ENCODE results near the gene RTP5.

Gene RTP5

DNA sequence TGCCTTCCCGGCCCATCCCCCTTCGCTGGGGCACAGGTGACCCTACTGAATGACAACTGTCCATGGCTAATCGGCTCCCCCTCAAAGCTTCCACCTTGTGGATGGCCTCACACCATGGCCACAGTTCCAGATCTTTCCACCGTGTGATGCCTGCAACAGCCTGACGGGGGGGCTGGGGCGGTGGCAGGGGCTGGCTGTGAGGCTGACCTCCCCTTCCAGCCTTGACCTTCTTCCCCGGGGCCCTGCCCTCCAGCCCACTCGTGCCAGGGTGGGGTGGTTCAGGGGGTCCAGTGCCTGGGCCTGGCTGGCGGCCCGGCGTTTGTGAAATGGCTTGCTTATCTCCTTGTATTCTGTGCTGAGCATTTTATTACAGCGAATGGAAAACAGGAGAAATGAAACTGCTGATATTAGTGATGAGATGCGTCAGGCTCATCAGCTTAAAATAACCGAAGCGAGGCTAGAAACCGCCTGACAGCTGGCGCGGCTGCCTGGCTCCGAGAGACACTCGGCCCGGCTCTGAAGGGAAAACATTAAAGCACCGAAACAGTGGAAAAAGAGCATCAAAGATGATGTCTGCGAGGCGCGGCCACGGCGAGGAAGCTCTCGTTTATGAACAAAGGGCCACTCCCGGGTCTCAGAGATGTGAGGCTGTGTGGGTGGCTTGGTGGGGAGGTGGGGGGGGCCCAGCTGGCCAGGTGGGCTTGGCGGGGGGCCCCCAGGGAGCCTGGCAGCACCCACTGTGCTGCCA is 9.9 kb upstream of the RTP5 start:
- Mint-ChIP-seq H3K27me3 (no peaks in the 10 kb centered on the region), H3K36me3 (ENCODE audit: low read depth) (peaks cover 27% of the 10 kb centered on the region), H3K9me3 (peaks cover 6% of the 10 kb centered on the region), H3K27ac (peak overlapping the region; percentile 97), H3K4me3 (peak overlapping the region; percentile 88), H3K4me1 (ENCODE audit: low read depth) (peaks cover 70% of the 10 kb centered on the region)
- DNase-seq, result peak; percentile 80

DNA sequence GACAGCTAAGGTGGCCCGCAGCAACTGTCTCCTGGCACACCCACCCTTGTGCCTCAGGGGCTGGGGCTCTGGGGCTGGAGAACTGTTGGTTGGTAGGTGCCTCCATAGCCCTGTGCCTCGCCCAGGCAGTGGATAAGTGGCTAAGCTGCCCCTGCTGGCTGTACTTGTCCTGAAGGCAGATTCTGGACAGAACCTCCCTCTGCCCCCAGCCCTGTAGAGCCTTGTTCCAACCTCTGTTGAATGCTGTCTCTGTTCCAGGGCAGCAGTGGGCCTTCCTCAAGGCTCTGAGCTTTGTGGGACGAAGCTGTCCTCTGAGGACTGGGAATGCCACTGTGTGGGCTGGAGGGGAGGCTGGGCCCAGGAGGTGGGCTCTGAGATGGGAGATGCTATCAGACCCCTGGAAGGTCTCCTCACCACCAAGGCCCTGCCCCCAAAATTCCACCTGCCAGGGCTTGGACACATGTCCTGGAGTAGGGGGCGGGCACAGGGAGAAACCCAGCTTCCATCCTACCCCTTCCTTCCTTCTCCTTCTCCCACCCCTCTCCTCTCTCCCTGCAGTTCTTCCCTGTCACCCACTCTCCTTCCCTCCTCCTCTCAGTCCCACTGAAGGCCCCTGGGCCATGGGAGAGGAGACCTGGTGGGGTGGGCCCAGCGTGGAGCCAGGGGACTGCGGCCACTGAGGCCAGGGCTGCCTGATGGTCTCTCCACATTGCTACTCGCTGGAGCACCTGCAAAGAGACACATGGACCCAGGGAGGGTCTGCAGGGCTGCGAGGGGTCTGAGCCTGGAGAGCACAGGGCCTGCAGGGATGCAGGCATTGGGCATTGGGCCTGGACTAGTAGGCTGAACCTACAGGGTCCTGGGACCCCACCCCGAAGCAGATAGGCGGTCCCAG is 9.1 kb upstream of the RTP5 start:
- H3K4me1 Mint-ChIP-seq (ENCODE audit: low read depth), result peaks cover 76% of the 10 kb centered on the region
- peak overlapping the region; percentile 97 for H3K27ac Mint-ChIP-seq
- H3K9me3 Mint-ChIP-seq, result peaks cover 8% of the 10 kb centered on the region
- no peaks in the 10 kb centered on the region for H3K27me3 Mint-ChIP-seq
- DNase-seq, result no peak
- peaks cover 25% of the 10 kb centered on the region for H3K36me3 Mint-ChIP-seq (ENCODE audit: low read depth)
- H3K4me3 Mint-ChIP-seq, result peak overlapping the region; percentile 88

DNA sequence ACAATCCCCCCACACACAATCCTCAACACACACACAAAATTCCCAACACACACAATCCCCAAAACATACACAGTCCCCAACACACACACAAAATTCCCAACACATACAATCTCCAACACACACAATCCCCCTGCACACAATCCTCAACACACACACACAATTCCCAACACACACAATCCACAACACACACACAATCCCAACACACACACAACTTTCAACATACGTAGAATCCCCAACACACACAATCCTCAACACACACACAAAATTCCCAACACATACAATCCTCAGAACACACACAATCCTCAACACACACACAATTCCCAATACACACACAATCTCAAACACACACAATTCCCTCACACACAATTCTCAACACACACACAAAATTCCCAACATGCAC is 8.3 kb upstream of the RTP5 start:
- Mint-ChIP-seq H3K4me1 (ENCODE audit: low read depth) (peaks cover 75% of the 10 kb centered on the region), H3K27ac (peak overlapping the region; percentile 50), H3K27me3 (no peaks in the 10 kb centered on the region), H3K9me3 (peaks cover 8% of the 10 kb centered on the region), H3K36me3 (ENCODE audit: low read depth) (peaks cover 18% of the 10 kb centered on the region), H3K4me3 (no peak overlapping the region)
- no peak for DNase-seq

DNA sequence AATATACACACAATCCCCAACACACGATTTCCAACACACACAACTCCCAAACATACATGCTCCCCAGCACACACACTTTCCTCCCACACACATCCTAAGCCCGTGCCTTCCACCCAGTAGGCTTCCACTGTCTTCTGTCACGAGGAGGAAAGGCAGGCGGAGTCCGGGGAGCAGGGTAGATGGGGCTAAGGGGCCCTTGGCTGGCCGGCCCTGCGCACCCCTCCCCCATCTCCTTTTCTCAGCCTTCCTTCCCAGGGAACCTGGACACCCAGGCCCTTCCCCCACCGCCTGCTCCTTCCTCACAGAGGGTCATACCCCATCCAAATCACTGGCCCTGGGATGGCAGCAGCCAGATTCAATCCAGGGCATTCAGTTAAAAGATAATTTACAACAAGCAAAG is 7.4 kb upstream of the RTP5 start:
- Mint-ChIP-seq H3K4me3 (no peak overlapping the region), H3K9me3 (peaks cover 8% of the 10 kb centered on the region), H3K27ac (peak overlapping the region; percentile 93), H3K4me1 (ENCODE audit: low read depth) (peaks cover 72% of the 10 kb centered on the region), H3K27me3 (no peaks in the 10 kb centered on the region), H3K36me3 (ENCODE audit: low read depth) (peaks cover 9% of the 10 kb centered on the region)
- no peak for DNase-seq

DNA sequence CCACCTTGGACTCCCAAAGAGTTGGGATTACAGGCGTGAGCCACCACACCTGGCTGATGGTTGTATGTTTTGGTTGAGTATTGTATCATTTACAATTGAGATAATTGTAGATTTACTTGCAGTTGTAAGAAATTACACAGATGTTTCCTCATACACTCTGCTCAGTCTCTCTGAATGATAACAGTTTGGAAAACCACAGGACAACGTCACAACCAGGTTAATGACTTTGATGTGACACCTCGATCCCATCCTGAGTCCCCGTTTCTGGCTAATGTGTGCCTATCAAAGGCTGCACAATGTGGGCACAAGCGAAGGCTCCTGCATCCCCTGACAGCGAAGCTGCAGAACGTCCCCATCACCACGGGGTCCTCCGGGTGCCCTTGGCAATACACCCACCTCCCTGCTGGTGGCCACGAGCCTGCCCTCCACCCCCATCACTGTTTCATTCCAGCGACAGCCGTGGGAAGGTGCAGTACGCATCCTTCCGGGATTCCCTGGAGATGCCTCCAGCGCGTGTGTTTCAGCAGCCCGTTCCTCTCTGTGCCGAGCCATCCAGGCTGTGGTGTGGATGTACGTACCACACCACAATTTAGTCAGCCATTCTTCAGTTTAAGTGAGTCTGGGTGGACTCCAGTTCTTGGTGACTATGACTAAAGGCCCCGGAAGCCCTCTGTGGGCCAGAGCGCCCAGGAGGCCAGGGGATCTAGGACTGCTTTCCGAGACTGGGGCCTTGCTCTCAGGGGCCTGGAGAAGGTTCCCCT is 6.6 kb upstream of the RTP5 start:
- peak overlapping the region; percentile 93 for H3K27ac Mint-ChIP-seq
- DNase-seq, result no peak
- H3K4me3 Mint-ChIP-seq, result peak overlapping the region; percentile 67
- H3K4me1 Mint-ChIP-seq (ENCODE audit: low read depth), result peaks cover 79% of the 10 kb centered on the region
- H3K9me3 Mint-ChIP-seq, result peaks cover 8% of the 10 kb centered on the region
- H3K27me3 Mint-ChIP-seq, result no peaks in the 10 kb centered on the region
- H3K36me3 Mint-ChIP-seq (ENCODE audit: low read depth), result peaks cover 5% of the 10 kb centered on the region

DNA sequence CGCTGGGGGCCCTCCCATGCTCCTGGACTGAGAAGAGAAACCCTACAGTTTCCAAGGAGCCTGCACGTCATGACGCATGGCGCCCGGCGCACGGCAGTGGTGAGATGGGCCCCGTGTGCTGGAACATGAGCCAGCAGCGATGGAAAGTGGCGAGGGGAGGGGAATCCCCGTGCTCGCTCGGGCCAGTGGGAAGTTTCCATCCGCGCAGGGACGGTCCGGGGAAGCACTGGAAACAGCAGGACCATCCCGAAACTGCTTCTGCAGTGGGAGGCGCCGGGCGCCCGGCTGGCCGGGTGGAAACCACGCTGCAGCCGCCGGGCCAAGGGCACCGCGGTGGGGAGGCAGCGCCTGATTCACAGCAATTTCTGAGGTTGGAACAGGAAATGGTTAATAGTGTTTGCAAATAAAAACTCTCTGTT is 6.0 kb upstream of the RTP5 start:
- Mint-ChIP-seq H3K9me3 (peaks cover 8% of the 10 kb centered on the region), H3K4me1 (ENCODE audit: low read depth) (peaks cover 82% of the 10 kb centered on the region), H3K36me3 (ENCODE audit: low read depth) (peaks cover 1% of the 10 kb centered on the region), H3K27me3 (no peaks in the 10 kb centered on the region), H3K27ac (peak overlapping the region; percentile 93), H3K4me3 (peak overlapping the region; percentile 67)
- peak; percentile 83 for DNase-seq

DNA sequence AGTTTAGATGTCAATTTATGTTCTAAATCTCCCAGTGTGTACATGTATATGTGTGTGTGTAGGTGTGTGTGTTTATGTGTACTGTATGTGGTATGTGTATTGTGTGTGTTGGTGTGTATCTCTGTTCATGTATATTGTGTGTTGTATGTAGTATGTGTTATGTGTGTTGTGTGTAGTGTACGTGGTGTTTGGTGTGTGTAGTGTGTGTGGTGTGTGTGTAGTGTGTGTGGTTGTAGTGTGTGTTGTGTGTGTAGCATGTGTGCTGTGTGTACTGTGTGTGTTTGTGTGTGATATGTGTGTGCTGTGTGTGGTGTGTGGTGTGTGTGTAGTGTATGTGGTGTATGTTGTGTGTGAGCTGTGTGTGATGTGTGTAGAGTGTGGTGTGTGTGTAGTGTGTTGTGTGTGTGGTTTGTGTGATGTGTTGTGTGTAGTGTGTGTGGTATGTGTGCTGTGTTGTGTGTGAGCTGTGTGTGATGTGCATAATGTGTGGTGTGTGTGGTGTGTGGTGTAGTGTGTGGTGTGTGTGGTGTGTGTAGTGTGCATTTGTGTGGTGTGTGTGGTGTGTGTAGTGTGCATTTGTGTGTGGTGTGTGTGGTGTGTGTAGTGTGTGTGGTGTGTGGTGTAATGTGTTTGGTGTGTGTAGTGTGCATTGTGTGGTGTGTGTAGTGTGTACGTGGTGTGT is 5.2 kb upstream of the RTP5 start:
- Mint-ChIP-seq H3K27me3 (no peaks in the 10 kb centered on the region), H3K4me3 (peak overlapping the region; percentile 1), H3K4me1 (ENCODE audit: low read depth) (peaks cover 88% of the 10 kb centered on the region)

DNA sequence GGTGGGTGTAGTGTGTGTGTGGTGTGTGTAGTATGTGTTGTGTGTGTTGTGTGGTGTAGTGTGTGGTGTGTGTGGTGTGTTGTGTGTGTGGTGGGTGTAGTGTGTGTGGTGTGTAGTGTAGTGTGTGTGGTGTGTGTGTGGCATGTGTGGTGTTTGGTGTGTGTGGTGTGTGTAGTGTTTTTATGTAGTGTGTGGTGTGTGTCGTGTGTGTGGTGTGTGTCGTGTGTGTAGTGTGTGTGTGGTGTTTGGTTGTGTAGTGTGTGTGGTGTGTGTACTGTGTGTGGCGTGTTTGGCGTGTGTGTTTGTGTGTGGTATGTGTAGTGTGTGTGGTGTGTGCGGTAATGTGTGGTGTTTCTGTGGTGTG is 4.7 kb upstream of the RTP5 start:
- no peak overlapping the region for H3K4me3 Mint-ChIP-seq
- H3K36me3 Mint-ChIP-seq (ENCODE audit: low read depth), result no peaks in the 10 kb centered on the region
- peaks cover 8% of the 10 kb centered on the region for H3K9me3 Mint-ChIP-seq
- no peak for DNase-seq
- H3K4me1 Mint-ChIP-seq (ENCODE audit: low read depth), result peaks cover 87% of the 10 kb centered on the region
- H3K27me3 Mint-ChIP-seq, result no peaks in the 10 kb centered on the region
- H3K27ac Mint-ChIP-seq, result peak overlapping the region; percentile 93

More for the DNA sequence above, 5.2 kb upstream of the RTP5 start:
- H3K36me3 Mint-ChIP-seq (ENCODE audit: low read depth), result no peaks in the 10 kb centered on the region
- H3K9me3 Mint-ChIP-seq, result peaks cover 8% of the 10 kb centered on the region
- no peak for DNase-seq
- H3K27ac Mint-ChIP-seq, result peak overlapping the region; percentile 93

DNA sequence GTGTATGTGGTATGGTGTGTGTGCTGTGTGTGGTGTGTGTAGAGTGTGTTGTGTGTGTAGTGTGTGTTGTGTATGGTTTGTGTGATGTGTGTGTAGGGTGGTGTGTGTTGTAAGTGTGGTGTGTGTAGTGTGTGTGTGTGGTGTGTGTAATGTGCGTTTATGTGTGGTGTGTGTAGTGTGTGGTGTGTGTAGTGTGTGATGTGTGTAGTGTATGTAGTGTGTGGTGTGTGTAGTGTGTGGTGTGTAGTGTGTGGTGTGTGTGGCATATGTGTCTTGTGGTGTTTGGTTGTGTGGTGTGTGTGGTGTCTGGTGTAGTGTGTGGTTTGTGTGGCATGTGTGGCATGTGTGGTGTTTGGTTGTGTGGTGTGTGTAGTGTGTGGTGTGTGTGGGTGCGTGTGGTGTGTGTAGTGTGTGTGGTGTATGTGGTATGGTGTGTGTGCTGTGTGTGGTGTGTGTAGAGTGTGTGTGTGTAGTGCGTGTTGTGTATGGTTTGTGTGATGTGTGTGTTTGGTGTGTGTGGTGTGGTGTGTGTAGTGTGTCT is 4.0 kb upstream of the RTP5 start:
- peaks cover 8% of the 10 kb centered on the region for H3K9me3 Mint-ChIP-seq
- no peak for DNase-seq
- H3K36me3 Mint-ChIP-seq (ENCODE audit: low read depth), result no peaks in the 10 kb centered on the region
- peaks cover 81% of the 10 kb centered on the region for H3K4me1 Mint-ChIP-seq (ENCODE audit: low read depth)
- H3K4me3 Mint-ChIP-seq, result no peak overlapping the region
- no peaks in the 10 kb centered on the region for H3K27me3 Mint-ChIP-seq
- peak overlapping the region; percentile 93 for H3K27ac Mint-ChIP-seq

DNA sequence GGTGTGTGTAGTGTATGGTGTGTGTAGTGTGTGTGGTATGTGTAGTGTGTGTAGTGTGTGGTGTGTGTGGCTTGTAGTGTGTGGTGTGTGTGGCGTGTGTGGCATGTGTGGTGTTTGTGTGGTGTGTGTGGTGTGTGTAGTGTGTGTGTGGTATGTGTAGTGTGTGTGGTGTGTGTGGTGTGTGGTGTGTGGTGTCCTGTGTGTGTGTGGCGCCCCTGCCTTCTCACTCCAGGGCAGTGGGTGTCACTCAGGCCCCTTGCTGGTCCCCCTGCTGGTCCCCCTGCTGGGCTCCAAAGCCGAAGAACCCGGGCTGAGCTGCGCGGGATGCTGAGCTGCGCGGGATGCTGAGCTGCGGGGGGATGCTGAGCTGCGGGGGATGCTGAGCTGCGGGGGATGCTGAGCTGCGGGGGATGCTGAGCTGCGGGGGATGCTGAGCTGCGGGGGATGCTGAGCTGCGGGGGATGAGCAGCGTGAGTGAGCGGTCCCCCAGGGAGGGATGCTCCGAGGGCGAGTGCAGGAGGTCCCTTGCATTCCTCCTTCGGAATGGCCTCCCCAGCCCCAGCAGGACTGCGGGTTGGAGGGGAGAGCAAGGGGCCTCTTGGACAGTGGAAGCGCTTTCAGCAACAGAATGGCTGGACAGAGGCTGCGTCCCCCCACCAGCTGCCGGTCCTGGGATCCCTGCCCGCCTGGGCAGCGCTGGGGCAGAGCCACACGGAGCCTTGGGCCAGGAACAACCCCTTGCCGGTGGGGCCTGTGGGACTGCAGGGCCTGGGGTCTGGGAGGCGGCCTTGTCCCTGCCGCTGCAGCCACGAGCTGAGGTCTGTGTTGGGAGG is 3.4 kb upstream of the RTP5 start:
- peaks cover 8% of the 10 kb centered on the region for H3K9me3 Mint-ChIP-seq
- DNase-seq, result no peak
- H3K27ac Mint-ChIP-seq, result no peak overlapping the region
- H3K4me1 Mint-ChIP-seq (ENCODE audit: low read depth), result peaks cover 80% of the 10 kb centered on the region
- no peaks in the 10 kb centered on the region for H3K27me3 Mint-ChIP-seq
- H3K36me3 Mint-ChIP-seq (ENCODE audit: low read depth), result no peaks in the 10 kb centered on the region
- H3K4me3 Mint-ChIP-seq, result no peak overlapping the region

DNA sequence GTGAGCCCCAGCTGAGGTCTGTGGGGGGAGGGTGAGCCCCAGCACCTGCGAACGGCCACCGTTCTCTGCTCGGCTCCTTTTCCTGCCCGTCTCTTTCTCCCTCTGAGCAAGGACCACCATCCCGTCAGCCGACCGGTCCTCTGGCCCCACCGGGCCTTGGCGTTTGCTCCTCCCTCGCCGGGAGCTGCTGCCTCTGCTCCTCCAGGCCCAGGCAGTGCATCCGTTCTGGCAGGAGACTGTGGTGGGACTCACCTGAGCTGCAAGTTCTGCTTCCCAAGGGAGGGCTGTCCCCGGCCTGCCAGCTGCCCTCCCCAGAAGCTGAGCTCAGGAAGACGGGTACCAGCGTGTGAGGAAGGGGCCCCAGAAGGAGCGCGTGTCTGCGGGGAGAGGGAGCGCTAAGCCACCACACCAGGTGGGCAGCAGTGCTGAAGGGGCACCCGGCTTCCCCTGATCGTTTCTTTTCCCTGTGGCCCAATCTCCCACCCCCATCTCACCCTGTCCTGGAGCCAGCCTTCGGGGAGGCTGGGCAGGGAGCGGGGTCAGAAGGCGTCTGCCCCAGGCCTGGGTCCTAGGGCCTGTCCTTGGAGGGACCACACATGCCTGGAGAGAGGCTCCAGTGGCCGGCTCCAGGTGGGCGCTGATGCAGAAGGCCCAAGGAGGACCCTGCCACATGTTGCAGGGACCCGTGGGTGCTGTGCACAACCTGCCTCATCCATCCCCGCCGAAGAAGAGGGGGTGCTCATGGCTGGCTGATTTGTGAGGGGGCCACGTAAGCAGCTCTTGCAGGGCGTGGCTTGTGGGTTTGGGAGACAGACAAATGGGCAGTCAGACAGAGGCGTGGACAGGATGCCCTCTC is 2.5 kb upstream of the RTP5 start:
- DNase-seq, result no peak
- Mint-ChIP-seq H3K4me1 (ENCODE audit: low read depth) (peaks cover 75% of the 10 kb centered on the region), H3K9me3 (peaks cover 8% of the 10 kb centered on the region), H3K27ac (no peak overlapping the region), H3K4me3 (no peak overlapping the region), H3K27me3 (no peaks in the 10 kb centered on the region), H3K36me3 (ENCODE audit: low read depth) (no peaks in the 10 kb centered on the region)

DNA sequence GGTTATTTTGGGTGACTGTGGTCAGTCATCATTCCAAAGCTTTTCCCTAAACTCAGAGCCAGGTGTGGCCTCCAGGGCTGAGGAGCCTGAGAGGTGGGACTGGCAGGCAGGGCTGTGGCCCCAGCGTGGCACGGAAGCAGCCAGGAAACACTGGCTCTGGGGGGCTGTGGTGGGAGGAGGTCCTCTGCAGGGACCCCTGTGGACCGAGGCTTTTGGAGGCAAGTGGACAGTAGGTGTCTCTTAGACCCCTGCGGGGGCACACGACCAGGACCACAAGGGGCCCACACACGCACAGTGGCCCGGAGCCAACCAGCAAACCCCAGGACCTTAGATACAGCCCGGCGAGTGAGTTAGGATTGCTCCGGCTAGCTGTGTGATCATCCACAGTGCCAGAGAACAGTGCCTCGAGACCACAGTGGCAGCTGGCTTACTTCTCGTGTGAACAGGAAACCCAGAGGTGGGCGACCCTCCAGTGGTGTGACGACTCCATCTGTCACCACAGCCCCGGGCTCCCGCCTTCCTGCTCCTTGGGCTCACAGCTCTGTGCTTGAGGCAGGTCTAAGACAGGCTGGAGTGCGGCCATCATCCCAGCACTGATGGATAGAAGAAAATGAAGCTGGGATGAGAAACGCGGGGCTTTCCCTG is 1.6 kb upstream of the RTP5 start:
- Mint-ChIP-seq H3K9me3 (peaks cover 8% of the 10 kb centered on the region), H3K36me3 (ENCODE audit: low read depth) (no peaks in the 10 kb centered on the region), H3K27me3 (no peaks in the 10 kb centered on the region), H3K27ac (peak overlapping the region; percentile 12), H3K4me3 (no peak overlapping the region), H3K4me1 (ENCODE audit: low read depth) (peaks cover 68% of the 10 kb centered on the region)
- DNase-seq, result peak; percentile 72
